Measurements from ENCODE around the gene PLEKHD1. TPM values are rescaled to one million over a fixed set of nuclear protein-coding genes. Genes with fewer than 3 reads are reported as not detected.

PLEKHD1 gene
- total RNA-seq, 4 donors from 2014 or later, result 0.19 TPM; not detected in 3

- intact Hi-C loops (cut with DNase I), result no loop called here
- Histone ChIP-seq H3K9me3 (no peaks in the 10 kb centered on the region), H3K4me3 (no peak overlapping the region), H3K4me1 (peaks cover 23 to 38% (median 25%) of the 10 kb centered on the region in 3 donors), H3K27me3 (peaks cover 14 to 100% (median 18%) of the 10 kb centered on the region in 4 donors), H3K27ac (no peak overlapping the region), H3K36me3 (no peaks in the 10 kb centered on the region)
- no peak for TF ChIP-seq CTCF (IDR thresholded peaks at IDR 0.05)
- no peak for TF ChIP-seq POLR2A (IDR thresholded peaks at IDR 0.05)
- no peak for DNase-seq
- 60 to 91% methylated on average over 1 to 2 of the region's 2 CpGs for WGBS, 2 donors
Measured at GRCh38 chr14:69569859-69570258, 85.3 kb downstream of the PLEKHD1 start.

GRCh38 chr14:69570836-69571330 lies 86.4 kb downstream of the PLEKHD1 start:
- DNase-seq, result no peak
- intact Hi-C loops (cut with DNase I), result no loop called here
- no peak for TF ChIP-seq CTCF (IDR thresholded peaks at IDR 0.05)
- TF ChIP-seq POLR2A (IDR thresholded peaks at IDR 0.05), result no peak

GRCh38 chr14:69571449-69572029 lies 87.0 kb downstream of the PLEKHD1 start:
- DNase-seq, result no peak
- intact Hi-C loops (cut with DNase I), result no loop called here

More at GRCh38 chr14:69570836-69571330, 86.4 kb downstream of the PLEKHD1 start:
- no peak overlapping the region for H3K27ac ChIP-seq
- H3K4me3 ChIP-seq, result no peak overlapping the region
- 70 to 89% methylated on average over 4 of the region's 7 CpGs for WGBS, 2 donors
- no peaks in the 10 kb centered on the region for H3K36me3 ChIP-seq
- H3K4me1 ChIP-seq, result peaks cover 23 to 40% (median 25%) of the 10 kb centered on the region in 3 donors
- peaks cover 14 to 100% (median 18%) of the 10 kb centered on the region in 4 donors for H3K27me3 ChIP-seq
- H3K9me3 ChIP-seq, result no peaks in the 10 kb centered on the region

GRCh38 chr14:69572030-69572840 lies 87.7 kb downstream of the PLEKHD1 start:
- no peak for DNase-seq
- intact Hi-C loops (cut with DNase I), result no loop called here
- H3K36me3 ChIP-seq, result no peaks in the 10 kb centered on the region
- WGBS, 2 donors, result 0% methylated on average over 19 of the region's 112 CpGs; no CpG with 5 or more reads in 1 of the 2 donors
- H3K27ac ChIP-seq, result no peak overlapping the region
- peak overlapping the region; percentile 28 to 66 (median 43) for H3K4me3 ChIP-seq
- no peaks in the 10 kb centered on the region for H3K9me3 ChIP-seq
- no peak for TF ChIP-seq CTCF (IDR thresholded peaks at IDR 0.05)
- TF ChIP-seq POLR2A (IDR thresholded peaks at IDR 0.05), result no peak
- H3K27me3 ChIP-seq, result peaks cover 14 to 99% (median 18%) of the 10 kb centered on the region in 4 donors
- H3K4me1 ChIP-seq, result peaks cover 23 to 40% (median 25%) of the 10 kb centered on the region in 3 donors

More at GRCh38 chr14:69571449-69572029, 87.0 kb downstream of the PLEKHD1 start:
- Histone ChIP-seq H3K27me3 (peaks cover 14 to 100% (median 18%) of the 10 kb centered on the region in 4 donors), H3K27ac (no peak overlapping the region), H3K9me3 (no peaks in the 10 kb centered on the region), H3K4me1 (peaks cover 23 to 40% (median 25%) of the 10 kb centered on the region in 3 donors), H3K4me3 (peak overlapping the region; percentile 28 to 66 (median 43)), H3K36me3 (no peaks in the 10 kb centered on the region)
- WGBS, 2 donors, result 55 to 63% methylated on average over 12 to 27 of the region's 62 CpGs
- TF ChIP-seq CTCF (IDR thresholded peaks at IDR 0.05) (no peak), POLR2A (IDR thresholded peaks at IDR 0.05) (no peak)

- H3K4me3 ChIP-seq, result peak overlapping the region in 2 of 4 donors; percentile 51 to 66
- peaks cover 14 to 99% (median 18%) of the 10 kb centered on the region in 4 donors for H3K27me3 ChIP-seq
- intact Hi-C loops (cut with DNase I), result no loop called here
- peaks cover 23 to 40% (median 25%) of the 10 kb centered on the region in 3 donors for H3K4me1 ChIP-seq
- no peak overlapping the region for H3K27ac ChIP-seq
- no peaks in the 10 kb centered on the region for H3K9me3 ChIP-seq
- WGBS, 2 donors, result 27% methylated on average over 6 of the region's 40 CpGs; no CpG with 5 or more reads in 1 of the 2 donors
- no peak for DNase-seq
- TF ChIP-seq POLR2A (IDR thresholded peaks at IDR 0.05) (no peak), CTCF (IDR thresholded peaks at IDR 0.05) (no peak)
- H3K36me3 ChIP-seq, result no peaks in the 10 kb centered on the region
Measured at GRCh38 chr14:69572841-69573135, 88.3 kb downstream of the PLEKHD1 start.

Data from esophagus squamous epithelium (tissue), 5 donors.